ENCODE measurements around the gene IGF2R.

Gene IGF2R

DNA sequence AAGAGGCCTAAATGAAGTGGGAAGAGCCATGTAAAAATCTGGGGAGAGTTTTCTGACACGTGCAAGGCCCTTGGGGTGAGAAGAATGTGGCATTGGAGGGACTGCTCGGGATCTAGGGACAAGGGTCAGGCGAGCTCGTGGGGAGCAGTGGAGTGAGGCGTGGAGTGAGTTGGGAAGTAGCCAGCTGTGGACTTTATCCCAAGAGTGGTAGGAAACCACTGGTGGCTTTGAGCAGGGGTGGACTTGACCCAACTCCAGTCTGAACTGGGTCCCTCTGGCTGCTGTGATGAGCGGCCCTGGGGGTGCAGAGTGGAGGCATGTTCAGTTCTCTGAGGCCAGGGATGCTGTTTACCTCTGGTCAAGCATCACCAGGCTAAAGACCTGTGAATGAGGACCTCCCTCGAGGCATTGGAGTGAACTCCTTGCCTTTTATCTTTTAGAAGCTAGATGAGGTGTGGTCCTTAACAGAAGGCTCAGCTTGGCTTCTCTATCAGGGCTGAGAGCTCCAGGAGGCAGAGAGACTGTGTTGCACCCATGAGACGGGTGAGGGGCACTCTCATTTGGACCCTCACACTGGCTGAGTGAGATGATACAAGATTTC, 173.3 kb downstream of the IGF2R start:
- DNase-seq, result no peak

GRCh38 chr6:160146454-160147145, 177.7 kb downstream of the IGF2R start:
- no peak for DNase-seq

DNA sequence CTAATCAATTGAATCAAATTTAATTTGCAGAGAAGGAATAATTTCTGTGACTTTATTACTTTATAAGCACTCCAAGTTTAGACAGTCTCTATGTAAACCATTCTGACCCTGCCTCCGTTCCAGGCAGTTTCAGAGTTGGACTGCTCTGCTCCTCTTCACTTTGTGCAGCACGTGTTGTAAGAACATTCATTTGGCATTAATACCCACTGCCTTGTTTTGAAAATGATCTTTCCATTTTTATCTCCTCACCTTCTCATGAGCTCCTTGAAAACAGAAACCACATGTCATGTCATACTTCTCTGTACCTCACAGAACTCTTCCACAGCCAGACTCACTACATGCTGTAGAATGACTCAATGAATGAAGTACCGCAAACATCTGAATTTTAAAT, 178.3 kb downstream of the IGF2R start:
- DNase-seq, result no peak

GRCh38 chr6:160154471-160154870, 185.6 kb downstream of the IGF2R start:
- DNase-seq, result no peak

GRCh38 chr6:160156842-160157241, 188.0 kb downstream of the IGF2R start:
- DNase-seq, result no peak

DNA sequence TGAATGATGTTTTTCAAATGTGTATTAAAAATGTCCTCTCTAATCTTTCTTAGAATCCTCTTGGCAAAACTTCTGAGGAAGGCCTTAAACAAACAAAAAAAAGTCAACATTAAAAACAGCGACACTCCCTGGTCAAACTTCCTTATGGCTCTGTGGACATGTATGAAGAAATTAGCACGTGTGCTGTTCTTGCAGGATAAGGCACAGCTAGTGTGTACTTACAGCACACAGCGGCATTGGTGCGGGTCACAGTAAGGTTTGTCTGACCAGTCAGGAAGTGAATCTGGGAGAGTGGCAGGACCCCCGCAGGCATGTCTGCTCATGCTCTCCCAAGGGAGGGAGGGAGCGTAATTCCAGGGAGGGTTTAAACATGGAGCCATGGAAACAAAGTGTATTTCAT, 191.6 kb downstream of the IGF2R start:
- peak; percentile 45 for DNase-seq

All from MV-4-11 (cell line).